H1 (cell line): ENCODE measurements around the gene IL1RAP. TPM values are rescaled to one million over a fixed set of nuclear protein-coding genes. Genes with fewer than 3 reads are reported as not detected.

ENCODE experiments used
- CTCF ChIA-PET: fragments of 300-600 bp; sonication (Branson Sonifier 250); formaldehyde crosslinking; loops from one replicate; lab custom pipeline; 2021; ENCODE audit not compliant: partially characterized antibody; lab: Charles Lee
- POLR2A ChIA-PET: fragments of 300-600 bp; sonication (Branson Sonifier 250); formaldehyde crosslinking; loops from one replicate; lab custom pipeline; 2021; ENCODE audit warnings: inconsistent platforms; ENCODE audit not compliant: partially characterized antibody; lab: Charles Lee
- DNase-seq, 2 experiments: peaks; one replicate each; pipeline versions ENCODE4 v3.0.0 to v3.0.0-alpha.2; 2010 to 2022; ENCODE audit warnings: low spot score in 2 of 2, low read depth in 1 of 2, mixed read lengths in 1 of 2
- FAIRE-seq: peaks from 2 replicates; lab custom pipeline; 2011; peaks lifted over from hg19 to GRCh38; lab: Jason Lieb, UNC
- H2AFZ ChIP-seq: 2 replicates; pipeline ENCODE4 v1.8.1; 2012; ENCODE audit warnings: low read length, inconsistent platforms
- H2AK5ac ChIP-seq: 2 replicates; pipeline ENCODE4 v1.6.1; 2013; ENCODE audit warnings: low read depth, low read length
- H2BK120ac ChIP-seq: replicated peaks from 2 replicates; pipeline ENCODE3; 2013; ENCODE audit warnings: low read depth, low read length, inconsistent platforms
- H2BK12ac ChIP-seq: 2 replicates; pipeline ENCODE4 v1.6.1; 2013; ENCODE audit warnings: low read depth, low read length
- H2BK15ac ChIP-seq: 2 replicates; pipeline ENCODE4 v1.6.1; 2013; ENCODE audit warnings: low read length
- H2BK20ac ChIP-seq: 2 replicates; pipeline ENCODE4 v1.6.1; 2013; ENCODE audit warnings: low read length
- H2BK5ac ChIP-seq: 2 replicates; pipeline ENCODE4 v1.6.1; 2013; ENCODE audit warnings: low read depth, low read length
- H3K14ac ChIP-seq: 2 replicates; pipeline ENCODE4 v1.6.1; 2013; ENCODE audit warnings: inconsistent platforms; ENCODE audit not compliant: insufficient read length
- H3K18ac ChIP-seq: 2 replicates; pipeline ENCODE4 v1.6.1; 2013; ENCODE audit warnings: low read length; ENCODE audit errors: extremely low read depth
- H3K23ac ChIP-seq: 2 replicates; pipeline ENCODE4 v1.6.1; 2013; ENCODE audit warnings: inconsistent platforms; ENCODE audit not compliant: insufficient read length
- H3K23me2 ChIP-seq: 2 replicates; pipeline ENCODE4 v1.6.1; 2013; ENCODE audit warnings: low read depth, low read length
- H3K27ac ChIP-seq: 2 replicates; pipeline ENCODE4 v1.6.1; 2011; ENCODE audit warnings: low read depth, low read length, inconsistent platforms
- H3K27me3 ChIP-seq, 4 experiments: replicated peaks in 1 of 4; 1 replicate in 1 of 4; 2 replicates in 3 of 4; pipeline versions ENCODE4 v1.6.1 to v1.8.1; 2011 to 2013; ENCODE audit warnings: low read length in 3 of 4, mild to moderate bottlenecking in 3 of 4, inconsistent platforms in 2 of 4, mixed read lengths in 2 of 4, moderate library complexity in 1 of 4; ENCODE audit not compliant: control insufficient read depth in 3 of 4, insufficient read depth in 3 of 4; ENCODE audit errors: extremely low read depth in 1 of 4
- H3K36me3 ChIP-seq, 4 experiments: 2 replicates each; pipeline versions ENCODE4 v1.6.1 to v1.8.1; 2011 to 2013; ENCODE audit warnings: mild to moderate bottlenecking in 4 of 4, low read length in 3 of 4, moderate library complexity in 2 of 4, control low read depth in 1 of 4, inconsistent platforms in 1 of 4; ENCODE audit not compliant: insufficient read depth in 4 of 4, control insufficient read depth in 2 of 4
- H3K4ac ChIP-seq: replicated peaks from 2 replicates; pipeline ENCODE3; 2013; ENCODE audit warnings: low read length, low read depth, mixed read lengths, inconsistent platforms; ENCODE audit not compliant: insufficient read length
- H3K4me1 ChIP-seq, 4 experiments: replicated peaks in 1 of 4; 1 replicate in 1 of 4; 2 replicates in 3 of 4; pipeline versions ENCODE4 v1.6.1 to v1.8.1; 2011 to 2013; ENCODE audit warnings: low read length in 3 of 4, inconsistent platforms in 2 of 4, mixed read lengths in 1 of 4; ENCODE audit not compliant: insufficient read depth in 4 of 4, control insufficient read depth in 3 of 4
- H3K4me2 ChIP-seq, 2 experiments: 2 replicates each; pipeline versions ENCODE4 v1.6.1 to v1.8.1; 2011 to 2013; ENCODE audit warnings: low read depth in 2 of 2, low read length in 2 of 2, control low read depth in 1 of 2, inconsistent platforms in 1 of 2, mild to moderate bottlenecking in 1 of 2; ENCODE audit not compliant: insufficient read depth in 1 of 2
- H3K4me3 ChIP-seq, 4 experiments: fragments of 200-600, 300-600 bp in 1 of 4; sonication (generic), shearing (Covaris generic), sonication (Bioruptor Twin) in 1 of 4; 2 replicates each; pipeline versions ENCODE4 v1.5.1 to v1.8.1; 2011 to 2016; ENCODE audit warnings: low read length in 4 of 4, low read depth in 3 of 4, control low read depth in 2 of 4, inconsistent platforms in 2 of 4, mild to moderate bottlenecking in 2 of 4, mixed read lengths in 1 of 4, moderate library complexity in 1 of 4; ENCODE audit not compliant: insufficient read depth in 2 of 4; ENCODE audit errors: extremely low read depth in 1 of 4
- H3K56ac ChIP-seq: replicated peaks from 2 replicates; pipeline ENCODE3; 2013; ENCODE audit warnings: low read depth, mild to moderate bottlenecking, mixed read lengths, low read length, inconsistent platforms; ENCODE audit not compliant: insufficient read length
- H3K79me1 ChIP-seq: 2 replicates; pipeline ENCODE4 v1.6.1; 2013; ENCODE audit warnings: low read depth, low read length, control low read depth
- H3K79me2 ChIP-seq, 2 experiments: 2 replicates each; pipeline versions ENCODE4 v1.6.1 to v1.8.1; 2012 to 2013; ENCODE audit warnings: low read length in 2 of 2, mild to moderate bottlenecking in 2 of 2, inconsistent platforms in 1 of 2; ENCODE audit not compliant: insufficient read depth in 2 of 2, control insufficient read depth in 1 of 2
- H3K9ac ChIP-seq, 4 experiments: replicated peaks in 1 of 4; 1 replicate in 1 of 4; 2 replicates in 3 of 4; pipeline versions ENCODE4 v1.6.1 to v1.8.1; 2011 to 2013; ENCODE audit warnings: low read depth in 3 of 4, low read length in 3 of 4, control low read depth in 2 of 4, mild to moderate bottlenecking in 2 of 4, moderate library complexity in 2 of 4, inconsistent platforms in 1 of 4; ENCODE audit errors: extremely low read depth in 1 of 4
- H3K9me3 ChIP-seq, 2 experiments: 2 replicates each; pipeline versions ENCODE4 v1.6.1 to v1.8.1; 2012 to 2013; ENCODE audit warnings: mild to moderate bottlenecking in 2 of 2, moderate library complexity in 2 of 2, control low read depth in 1 of 2, inconsistent platforms in 1 of 2, low read depth in 1 of 2, low read length in 1 of 2, mixed read lengths in 1 of 2; ENCODE audit not compliant: insufficient read depth in 2 of 2
- H4K20me1 ChIP-seq, 2 experiments: replicated peaks in 1 of 2; 2 replicates each; pipeline versions ENCODE3 to v1.8.1; 2011 to 2013; ENCODE audit warnings: inconsistent platforms in 2 of 2, low read length in 2 of 2, mild to moderate bottlenecking in 1 of 2; ENCODE audit not compliant: insufficient read depth in 2 of 2, control insufficient read depth in 1 of 2
- H4K5ac ChIP-seq: 2 replicates; pipeline ENCODE4 v1.6.1; 2013; ENCODE audit warnings: low read length, low read depth, mixed read lengths, inconsistent platforms; ENCODE audit not compliant: insufficient read length
- H4K8ac ChIP-seq: 2 replicates; pipeline ENCODE4 v1.8.0; 2013; ENCODE audit warnings: mild to moderate bottlenecking, moderate library complexity, low read length, inconsistent platforms; ENCODE audit not compliant: insufficient read depth; ENCODE audit errors: extremely low read depth
- H4K91ac ChIP-seq: replicated peaks from 2 replicates; pipeline ENCODE3; 2013; ENCODE audit warnings: low read length, mixed read lengths, inconsistent platforms; ENCODE audit not compliant: insufficient read length
- GABPA ChIP-seq: IDR thresholded peaks from 2 replicates; pipeline ENCODE4 v1.6.1; 2011; ENCODE audit warnings: mild to moderate bottlenecking, low read length, moderate library complexity, borderline replicate concordance; ENCODE audit not compliant: insufficient read depth
- GTF2F1 ChIP-seq: IDR thresholded peaks from 2 replicates; pipeline ENCODE4 v1.6.1; 2012; ENCODE audit warnings: low read depth, low read length, improper control_type of control experiment, borderline replicate concordance
- HDAC2 ChIP-seq, 2 experiments: fragments of 300-600 bp in 1 of 2; sonication (generic) in 1 of 2; IDR thresholded peaks; 2 replicates each; pipeline ENCODE4 v1.6.1; 2011 to 2012; ENCODE audit warnings: low read depth in 2 of 2, low read length in 2 of 2, mild to moderate bottlenecking in 2 of 2, moderate library complexity in 2 of 2, borderline replicate concordance in 1 of 2, inconsistent platforms in 1 of 2
- JUND ChIP-seq: IDR thresholded peaks from 2 replicates; pipeline ENCODE4 v1.6.1; 2011; ENCODE audit warnings: mild to moderate bottlenecking, improper control_type of control experiment, low read length
- KDM1A ChIP-seq: fragments of 200-600, 300-600 bp; sonication (generic); IDR thresholded peaks from 2 replicates; pipeline ENCODE4 v1.7.1; 2016; ENCODE audit warnings: mild to moderate bottlenecking, low read length, borderline replicate concordance
- KDM4A ChIP-seq: IDR thresholded peaks from one replicate; pipeline ENCODE4 v1.7.1; 2012; ENCODE audit warnings: low read depth, mild to moderate bottlenecking, moderate library complexity, low read length, inconsistent platforms; ENCODE audit not compliant: severe bottlenecking
- POU5F1 ChIP-seq: IDR thresholded peaks from 2 replicates; pipeline ENCODE4 v1.6.1; 2011; ENCODE audit warnings: low read depth, mild to moderate bottlenecking, low read length, moderate library complexity
- RBBP5 ChIP-seq: IDR thresholded peaks from 2 replicates; pipeline ENCODE4 v1.7.1; 2012; ENCODE audit warnings: low read depth, mild to moderate bottlenecking, inconsistent platforms, low read length, moderate library complexity, borderline replicate concordance
- SAP30 ChIP-seq: fragments of 300-600 bp; sonication (generic); IDR thresholded peaks from 2 replicates; pipeline ENCODE4 v1.7.1; 2012; ENCODE audit warnings: low read length, moderate library complexity, mild to moderate bottlenecking, inconsistent platforms; ENCODE audit not compliant: insufficient read depth, insufficient replicate concordance
- TBP ChIP-seq: IDR thresholded peaks from 2 replicates; pipeline ENCODE4 v1.6.1; 2011; ENCODE audit warnings: low read depth, low read length, improper control_type of control experiment
- TCF12 ChIP-seq: IDR thresholded peaks from 2 replicates; pipeline ENCODE4 v1.6.1; 2011; ENCODE audit warnings: low read depth, mild to moderate bottlenecking, low read length
- WGBS, 2 experiments: shearing (Covaris generic) in 1 of 2; methylation state at CpG; one replicate each; pipeline versions ENCODE4 v1.1.6 to v1.1.7; 2013 to 2015; ENCODE audit warnings: low lambda C conversion rate in 2 of 2, mixed read lengths in 2 of 2, inconsistent platforms in 1 of 2, low coverage in 1 of 2, missing lambda C conversion rate in 1 of 2; ENCODE audit not compliant: insufficient replicate concordance in 2 of 2, insufficient coverage in 1 of 2, insufficient read length in 1 of 2; ENCODE audit errors: extremely low coverage in 1 of 2, missing lambda C conversion rate in 1 of 2; 5-methylcytosine and 5-hydroxymethylcytosine counted together
- polyA plus RNA-seq, 7 experiments: library from polyadenylated mRNA; depleted of rRNA in 3 of 7; stranded (reverse) in 5 of 7; unstranded in 2 of 7; fragments of >200 nt in 5 of 7; fragments of 200-250 nt in 2 of 7; gene quantifications; 1 replicate in 5 of 7; 2 replicates in 1 of 7; 4 replicates in 1 of 7; pipeline versions ENCODE4 v1.2.1 to v1.2.3, GENCODE V29; 2011 to 2013; ENCODE audit warnings: missing spikeins in 2 of 7, mixed read lengths in 2 of 7
- total RNA-seq: library from RNA; stranded (reverse); fragmentation: NEBNext Ultra II Directional; extraction: Animal tissue kit (Norgen Biotek cat#: 25700); gene quantifications from 2 replicates; pipeline ENCODE4 v1.2.1, GENCODE V29; 2021
- TF ChIP-seq, protein P1 (sequence below): IDR thresholded peaks from 2 replicates; pipeline ENCODE4 v1.6.1; 2012; ENCODE audit warnings: low read length, inconsistent platforms

The IL1RAP gene
- total and polyA plus RNA-seq, 2 of the 8 experiments (the other 6 are each of a cell fraction or from before 2014, with no cell fraction given), result 2.4 to 3.9 TPM

GRCh38 chr3:190680691-190681090, 166.8 kb downstream of the IL1RAP start:
- Histone ChIP-seq H2BK20ac (no peak overlapping the region), H3K4ac (no peak overlapping the region), H2BK15ac (no peak overlapping the region), H2BK5ac (no peak overlapping the region), H4K20me1 (no peaks in the 10 kb centered on the region), H2BK120ac (no peak overlapping the region), H3K27ac (no peak overlapping the region), H4K8ac (no peak overlapping the region), H3K4me3 (no peak overlapping the region), H3K18ac (no peak overlapping the region), H3K4me1 (no peaks in the 10 kb centered on the region), H3K56ac (no peak overlapping the region), H3K23ac (no peak overlapping the region), H3K9ac (no peak overlapping the region), H3K79me1 (no peaks in the 10 kb centered on the region), H4K5ac (no peak overlapping the region), H2AK5ac (no peak overlapping the region), H3K27me3 (no peaks in the 10 kb centered on the region), H4K91ac (no peak overlapping the region), H3K23me2 (no peaks in the 10 kb centered on the region), H3K14ac (no peak overlapping the region), H3K9me3 (0 out of 4 replicates have a peak, but pooled peaks cover 0 to 4% of the 10 kb centered on the region in 2 experiments), H2BK12ac (no peak overlapping the region), H2AFZ (0 out of 2 replicates have a peak overlapping the region, but pooled peaks have one; percentile 23), H3K4me2 (no peak overlapping the region), H3K79me2 (no peaks in the 10 kb centered on the region), H3K36me3 (no peaks in the 10 kb centered on the region)
- DNase-seq (no peak), FAIRE-seq (no peak)
- ChIA-PET CTCF (interaction anchor here (1.0 to 1.2 kb wide), 2 partner anchors 17 to 41 kb away, joined by 3 to 4 read pairs; no protein-coding TSS in a partner anchor), POLR2A (no interaction called here)
- WGBS, 2 experiments, result 87% methylated on average over 5 of the region's 5 CpGs; no CpG with 5 or more reads in 1 of the 2 experiments
- no peak for TF ChIP-seq JUND
- no peak for TF ChIP-seq SAP30
- TF ChIP-seq KDM1A, result no peak
- TF ChIP-seq TCF12, result no peak
- TF ChIP-seq, protein P1, sequence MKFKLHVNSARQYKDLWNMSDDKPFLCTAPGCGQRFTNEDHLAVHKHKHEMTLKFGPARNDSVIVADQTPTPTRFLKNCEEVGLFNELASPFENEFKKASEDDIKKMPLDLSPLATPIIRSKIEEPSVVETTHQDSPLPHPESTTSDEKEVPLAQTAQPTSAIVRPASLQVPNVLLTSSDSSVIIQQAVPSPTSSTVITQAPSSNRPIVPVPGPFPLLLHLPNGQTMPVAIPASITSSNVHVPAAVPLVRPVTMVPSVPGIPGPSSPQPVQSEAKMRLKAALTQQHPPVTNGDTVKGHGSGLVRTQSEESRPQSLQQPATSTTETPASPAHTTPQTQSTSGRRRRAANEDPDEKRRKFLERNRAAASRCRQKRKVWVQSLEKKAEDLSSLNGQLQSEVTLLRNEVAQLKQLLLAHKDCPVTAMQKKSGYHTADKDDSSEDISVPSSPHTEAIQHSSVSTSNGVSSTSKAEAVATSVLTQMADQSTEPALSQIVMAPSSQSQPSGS, result no peak
- TF ChIP-seq GTF2F1, result no peak
- no peak for TF ChIP-seq POU5F1
- no peak for TF ChIP-seq HDAC2 (IDR thresholded peaks at IDR 0.05; ENCODE audit: borderline replicate concordance in 1 of 2, low read depth in 2 of 2, low read length in 2 of 2)
- no peak for TF ChIP-seq TBP
- no peak for TF ChIP-seq KDM4A
- TF ChIP-seq RBBP5, result no peak
- TF ChIP-seq GABPA, result no peak
